NCI-H524 (cell line): ENCODE measurements around the gene RCAN2.

ENCODE experiments used
- DNase-seq, 2 experiments: peaks; one replicate each; lab custom pipeline; 2025; lab: John Stamatoyannopoulos, UW

Gene RCAN2

GRCh38 chr6:46215213-46215612 is 276.0 kb downstream of the RCAN2 start:
- no peak for DNase-seq

DNA sequence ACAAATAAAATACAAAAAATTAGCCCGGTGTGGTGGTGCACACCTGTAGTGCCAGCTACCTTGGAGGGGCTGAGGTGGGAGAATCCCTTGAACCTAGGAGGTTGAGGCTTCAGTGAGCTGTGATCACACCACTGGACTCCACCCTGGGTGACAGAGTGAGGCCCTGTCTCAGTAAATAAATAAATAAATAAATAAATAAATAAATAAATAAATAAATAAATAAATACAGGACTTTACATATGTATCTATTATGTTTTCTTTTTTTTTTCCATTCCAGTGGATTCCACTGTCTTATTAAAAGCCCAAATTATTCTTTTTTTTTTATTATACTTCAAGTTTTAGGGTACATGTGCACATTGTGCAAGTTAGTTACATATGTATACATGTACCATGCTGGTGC is 279.3 kb downstream of the RCAN2 start:
- DNase-seq, result no peak

- no peak for DNase-seq
These were observed 281.0 kb downstream of the RCAN2 start for GRCh38 chr6:46210294-46210693.

- no peak for DNase-seq
These were observed 282.9 kb downstream of the RCAN2 start for GRCh38 chr6:46208303-46208702.

DNA sequence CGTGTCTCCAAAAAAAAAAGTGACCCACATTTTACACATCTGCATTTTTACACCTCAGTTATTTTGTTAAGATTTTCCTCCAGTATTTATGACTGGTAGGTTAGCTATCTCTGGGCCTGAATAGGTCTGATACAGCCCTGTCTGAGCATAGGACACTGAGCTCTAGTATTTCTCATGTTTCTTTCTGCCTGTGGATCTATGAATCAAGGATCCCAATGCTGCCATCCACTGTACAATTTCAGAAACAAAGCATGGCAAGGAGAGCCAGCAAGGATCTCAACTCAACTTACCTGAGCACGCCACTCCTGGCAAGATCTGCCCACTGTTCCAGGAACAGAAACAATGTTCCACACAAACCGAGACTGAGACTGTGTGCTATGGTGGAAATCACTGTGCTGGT is 284.1 kb downstream of the RCAN2 start:
- DNase-seq, result no peak

DNA sequence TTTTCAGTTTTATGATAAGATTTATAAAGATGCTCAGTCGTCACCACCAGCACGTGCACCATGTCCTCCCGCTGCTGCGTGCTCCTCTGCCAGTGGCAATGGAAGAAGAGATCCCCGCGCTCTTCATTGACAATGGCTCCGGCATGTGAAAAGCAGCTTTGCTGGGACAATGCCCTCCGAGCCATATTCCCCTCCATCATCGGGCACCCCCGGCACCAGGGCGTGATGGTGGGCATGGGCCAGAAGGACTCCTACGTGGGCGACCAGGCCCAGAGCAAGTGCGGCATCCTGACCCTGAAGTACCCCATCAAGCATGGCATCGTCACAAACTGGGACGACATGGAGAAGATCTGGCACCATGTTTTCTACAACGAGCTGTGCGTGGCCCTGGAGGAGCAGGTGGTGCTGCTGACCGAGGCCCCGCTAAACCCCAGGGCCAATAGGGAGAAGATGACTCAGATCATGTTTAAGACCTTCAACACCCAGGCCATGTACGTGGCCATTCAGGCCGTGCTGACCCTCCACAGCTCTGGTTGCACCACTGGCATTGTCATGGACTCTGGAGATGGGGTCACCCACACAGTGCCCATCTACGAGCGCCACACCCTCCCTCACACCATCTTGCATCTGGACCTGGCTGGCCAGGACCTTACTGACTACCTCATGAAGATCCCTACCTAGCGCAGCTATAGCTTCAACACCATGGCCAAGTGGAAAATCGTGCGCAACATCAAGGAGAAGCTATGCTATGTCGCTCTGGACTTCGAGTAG is 286.2 kb downstream of the RCAN2 start:
- no peak for DNase-seq

- DNase-seq, result no peak
These were observed 287.7 kb downstream of the RCAN2 start for GRCh38 chr6:46203391-46204177.

- peak in 1 of 2 experiments; percentile 6 for DNase-seq
These were observed 289.5 kb downstream of the RCAN2 start for GRCh38 chr6:46201702-46202101.

GRCh38 chr6:46199387-46199786 is 291.9 kb downstream of the RCAN2 start:
- no peak for DNase-seq

- no peak for DNase-seq
These were observed 299.3 kb downstream of the RCAN2 start for GRCh38 chr6:46191961-46192360.

- DNase-seq, result no peak
These were observed 300.4 kb downstream of the RCAN2 start for GRCh38 chr6:46190889-46191288.

GRCh38 chr6:46189726-46190125 is 301.5 kb downstream of the RCAN2 start:
- DNase-seq, result no peak

GRCh38 chr6:46186583-46186982 is 304.7 kb downstream of the RCAN2 start:
- DNase-seq, result no peak

DNA sequence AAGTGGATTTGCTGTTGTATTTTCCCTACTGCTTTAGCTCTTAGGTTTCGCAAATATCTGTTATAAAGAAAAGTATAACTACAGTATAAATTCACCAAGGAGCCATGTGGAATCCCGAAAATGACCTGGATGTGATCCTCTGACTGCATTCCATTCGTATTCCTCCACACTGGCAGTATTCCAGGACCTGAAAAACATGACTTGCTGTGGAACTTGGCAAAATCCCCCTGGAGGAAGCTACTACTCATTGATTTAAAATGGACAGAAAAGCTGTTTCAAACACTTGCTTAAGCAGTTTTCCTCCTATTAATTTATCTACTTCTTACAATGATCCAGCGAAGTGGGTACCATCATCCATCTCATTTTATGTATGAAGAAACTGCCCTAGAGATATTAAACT is 307.1 kb downstream of the RCAN2 start:
- DNase-seq, result no peak

GRCh38 chr6:46175976-46176375 is 315.3 kb downstream of the RCAN2 start:
- no peak for DNase-seq

DNA sequence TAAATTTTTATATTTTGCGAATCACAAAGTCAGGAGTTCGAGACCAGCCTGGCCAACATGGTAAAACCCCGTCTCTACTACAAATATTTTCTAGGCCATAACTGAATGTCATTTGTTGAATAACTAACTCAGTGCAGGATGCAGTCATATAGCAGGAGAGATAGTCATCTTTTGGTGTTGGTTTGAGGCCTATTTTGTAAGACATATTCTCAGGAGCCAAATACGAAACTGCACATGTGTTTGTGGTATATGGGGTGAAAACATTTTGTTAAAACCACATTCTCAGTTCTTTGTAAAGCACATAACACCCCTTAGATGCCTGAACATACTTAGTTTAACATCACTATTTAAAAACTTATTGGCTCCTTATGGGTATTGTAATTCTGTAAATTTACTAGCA is 315.8 kb downstream of the RCAN2 start:
- no peak for DNase-seq

DNA sequence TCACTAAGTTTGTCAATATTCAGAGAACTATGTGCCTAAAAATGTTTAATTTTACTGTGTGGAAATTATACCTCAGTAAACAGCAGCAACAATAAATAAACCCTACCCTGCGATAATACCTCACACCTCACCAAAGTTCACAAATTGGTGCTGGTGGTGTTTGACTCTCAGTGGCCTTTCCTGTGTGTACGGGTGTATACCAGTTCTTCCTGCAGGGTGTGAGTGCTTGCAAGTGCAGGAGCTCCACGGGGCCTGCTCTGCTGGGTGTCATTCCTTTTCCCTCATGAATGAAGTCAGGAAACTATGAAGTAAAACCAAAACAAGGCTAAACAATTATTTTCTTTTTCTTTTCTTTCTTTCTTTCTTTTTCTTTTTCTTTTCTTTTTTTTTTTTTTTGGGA is 316.3 kb downstream of the RCAN2 start:
- no peak for DNase-seq

- no peak for DNase-seq
These were observed 319.1 kb downstream of the RCAN2 start for GRCh38 chr6:46172176-46172575.
